ENCODE measurements around the gene SHB.

The SHB gene

DNA sequence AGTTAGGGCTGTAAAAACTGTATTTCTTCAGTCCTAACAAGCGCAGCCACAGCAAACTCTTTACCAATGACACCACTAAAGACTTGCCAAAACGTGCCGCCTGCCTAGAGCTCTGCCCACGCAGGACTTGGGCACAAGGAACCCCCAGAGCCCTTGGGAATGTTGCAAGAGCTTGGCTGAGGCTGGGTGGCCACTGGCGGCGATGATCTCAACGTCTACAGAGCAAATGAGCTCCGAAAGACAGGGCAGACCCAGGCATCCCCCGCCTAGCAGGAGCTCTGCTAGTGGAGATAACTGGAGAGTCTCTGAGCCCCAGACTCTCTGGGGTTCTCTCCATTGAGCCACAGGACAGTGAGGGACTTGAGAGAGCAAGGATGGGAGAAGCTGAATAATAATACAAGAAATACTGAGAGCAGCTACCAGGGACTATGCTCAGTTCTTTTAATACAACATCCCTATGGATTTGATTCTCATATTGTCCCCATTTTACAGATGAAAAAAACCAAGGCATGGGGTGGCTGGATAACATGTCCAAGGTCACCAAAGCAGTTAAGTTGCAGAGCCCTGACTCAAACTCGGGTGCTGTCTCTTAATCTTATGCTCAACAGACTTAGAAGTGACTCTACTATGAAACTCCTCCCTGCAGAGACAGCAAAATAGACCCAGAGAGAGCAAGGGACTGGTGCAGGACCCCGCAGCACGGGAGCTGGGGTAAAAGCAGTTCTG lies 32.5 kb downstream of the SHB start:
- H3K27me3 ChIP-seq (ENCODE audit: control insufficient read depth, insufficient read depth, low read length) = no peaks in the 10 kb centered on the region
- peaks cover 54% of the 10 kb centered on the region for H3K4me1 ChIP-seq (ENCODE audit: control insufficient read depth, insufficient read depth, low read length)
- H3K4me3 ChIP-seq (ENCODE audit: low read length) = peak overlapping the region; percentile 31
- peak overlapping the region; percentile 79 for H3K9ac ChIP-seq (ENCODE audit: low read depth, low read length)
- H3K9me3 ChIP-seq (replicated peaks; ENCODE audit: low read length) = no peaks in the 10 kb centered on the region
- H3K36me3 ChIP-seq (ENCODE audit: insufficient read depth, low read length) = no peaks in the 10 kb centered on the region
- H3K4me2 ChIP-seq (ENCODE audit: low read length) = peak overlapping the region; percentile 72

DNA sequence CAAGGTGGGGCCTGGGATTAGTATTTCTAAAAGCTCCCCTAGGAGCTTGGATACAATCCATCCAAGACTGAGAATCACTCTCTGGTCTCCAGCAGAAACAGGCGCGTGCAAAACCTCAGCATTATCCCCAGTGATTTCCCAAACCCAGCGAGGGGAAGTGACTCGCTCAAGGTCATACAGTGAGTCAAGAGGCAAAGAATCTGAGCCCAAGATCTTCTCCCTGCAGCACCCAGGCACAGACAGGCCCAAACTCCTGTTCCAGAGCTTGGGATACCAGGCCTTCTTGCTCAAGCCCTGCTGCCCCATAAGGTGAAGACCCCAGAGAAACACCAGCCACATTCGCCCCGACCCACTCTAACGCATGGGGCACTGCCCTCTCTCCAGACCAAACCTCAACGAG lies 33.2 kb downstream of the SHB start:
- no peaks in the 10 kb centered on the region for H3K9me3 ChIP-seq (replicated peaks; ENCODE audit: low read length)
- peak overlapping the region; percentile 72 for H3K4me2 ChIP-seq (ENCODE audit: low read length)
- H3K4me3 ChIP-seq (ENCODE audit: low read length) = peak overlapping the region; percentile 31
- peak overlapping the region; percentile 79 for H3K9ac ChIP-seq (ENCODE audit: low read depth, low read length)
- H3K27me3 ChIP-seq (ENCODE audit: control insufficient read depth, insufficient read depth, low read length) = no peaks in the 10 kb centered on the region
- peaks cover 54% of the 10 kb centered on the region for H3K4me1 ChIP-seq (ENCODE audit: control insufficient read depth, insufficient read depth, low read length)
- no peaks in the 10 kb centered on the region for H3K36me3 ChIP-seq (ENCODE audit: insufficient read depth, low read length)

DNA sequence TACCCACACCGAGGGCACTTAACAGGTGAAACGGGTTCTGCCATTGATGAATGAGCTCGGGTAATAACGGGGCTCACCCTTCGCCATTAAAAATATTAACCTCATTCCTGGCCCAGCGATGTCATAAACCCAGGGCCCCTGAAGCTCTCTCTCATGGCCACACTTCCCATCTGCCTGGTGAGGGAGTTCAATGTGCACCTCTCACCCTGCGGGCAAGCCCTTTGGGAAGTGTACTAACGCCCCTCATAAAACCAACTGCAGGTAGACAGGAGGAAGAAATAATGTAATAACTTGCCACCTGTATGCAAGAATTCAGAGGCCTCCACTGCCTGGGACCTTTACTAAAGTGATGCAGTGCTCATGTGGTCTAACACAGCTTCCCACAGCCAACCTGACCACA lies 35.1 kb downstream of the SHB start:
- no peaks in the 10 kb centered on the region for H3K36me3 ChIP-seq (ENCODE audit: insufficient read depth, low read length)
- no peaks in the 10 kb centered on the region for H3K9me3 ChIP-seq (replicated peaks; ENCODE audit: low read length)
- H3K9ac ChIP-seq (ENCODE audit: low read depth, low read length) = no peak overlapping the region
- H3K27me3 ChIP-seq (ENCODE audit: control insufficient read depth, insufficient read depth, low read length) = no peaks in the 10 kb centered on the region
- no peak overlapping the region for H3K4me2 ChIP-seq (ENCODE audit: low read length)
- peaks cover 48% of the 10 kb centered on the region for H3K4me1 ChIP-seq (ENCODE audit: control insufficient read depth, insufficient read depth, low read length)
- H3K4me3 ChIP-seq (ENCODE audit: low read length) = no peak overlapping the region

DNA sequence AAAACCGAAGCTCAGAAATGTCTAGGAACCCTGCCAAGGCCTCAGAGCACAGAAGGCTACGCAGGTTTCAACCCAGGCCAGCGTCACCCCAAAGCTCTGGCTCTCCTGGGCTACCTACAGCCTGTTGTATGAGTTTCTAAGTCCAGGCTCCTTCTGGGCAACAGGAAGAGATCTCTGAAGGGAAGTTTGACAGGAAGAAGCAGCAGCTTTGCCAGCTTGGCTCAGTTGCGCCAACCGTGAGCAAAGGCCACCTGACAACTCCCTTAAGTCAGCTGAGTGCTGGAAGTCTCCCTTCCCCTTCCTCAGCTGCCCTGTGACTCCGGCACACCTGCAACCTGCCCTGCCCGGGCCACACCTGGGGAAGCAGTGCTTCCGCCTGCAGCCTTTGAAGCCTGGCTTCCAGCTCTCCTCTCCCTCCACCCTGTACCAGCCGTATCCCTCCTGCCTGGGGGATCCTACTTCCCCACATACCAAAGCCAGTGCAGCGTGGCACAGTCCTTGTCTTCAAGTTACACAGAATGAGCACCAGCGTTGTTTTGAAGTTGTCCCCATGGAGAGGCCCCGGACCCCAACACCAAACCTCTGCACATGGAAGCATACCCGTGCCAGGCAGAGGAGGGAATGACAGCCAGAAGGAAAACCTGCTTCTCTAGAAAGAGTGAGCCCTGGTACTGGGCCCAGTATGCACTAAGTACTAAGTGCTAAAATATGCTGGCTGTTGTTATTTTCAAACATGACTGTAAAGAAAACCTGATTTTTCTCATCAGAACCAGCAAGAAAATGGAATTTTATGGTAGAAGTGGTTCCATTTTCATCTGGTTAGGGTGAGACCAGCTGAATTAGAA lies 36.5 kb downstream of the SHB start:
- no peaks in the 10 kb centered on the region for H3K9me3 ChIP-seq (replicated peaks; ENCODE audit: low read length)
- H3K36me3 ChIP-seq (ENCODE audit: insufficient read depth, low read length) = no peaks in the 10 kb centered on the region
- no peak overlapping the region for H3K4me2 ChIP-seq (ENCODE audit: low read length)
- peaks cover 39% of the 10 kb centered on the region for H3K4me1 ChIP-seq (ENCODE audit: control insufficient read depth, insufficient read depth, low read length)
- H3K27me3 ChIP-seq (ENCODE audit: control insufficient read depth, insufficient read depth, low read length) = no peaks in the 10 kb centered on the region
- no peak overlapping the region for H3K9ac ChIP-seq (ENCODE audit: low read depth, low read length)
- no peak overlapping the region for H3K4me3 ChIP-seq (ENCODE audit: low read length)

DNA sequence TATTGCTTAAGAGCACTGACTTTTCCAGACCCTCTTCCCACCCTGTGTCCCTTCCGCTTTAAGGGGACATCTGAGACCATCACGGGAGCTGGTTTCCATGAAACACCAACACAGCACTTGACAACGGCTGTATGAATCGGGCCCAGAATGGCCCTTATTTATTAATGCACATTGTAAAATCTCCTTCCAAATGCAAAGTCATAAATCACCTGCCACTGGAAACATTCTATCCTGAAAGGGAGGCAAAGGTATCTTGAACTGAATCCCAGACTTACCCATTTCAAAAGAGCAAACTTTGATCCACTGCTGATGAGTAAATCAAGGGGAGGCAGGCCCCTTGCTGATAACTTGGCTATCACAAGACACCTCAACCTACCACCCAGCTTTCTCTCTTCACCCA lies 37.4 kb downstream of the SHB start:
- H3K4me1 ChIP-seq (ENCODE audit: control insufficient read depth, insufficient read depth, low read length) = peaks cover 39% of the 10 kb centered on the region

DNA sequence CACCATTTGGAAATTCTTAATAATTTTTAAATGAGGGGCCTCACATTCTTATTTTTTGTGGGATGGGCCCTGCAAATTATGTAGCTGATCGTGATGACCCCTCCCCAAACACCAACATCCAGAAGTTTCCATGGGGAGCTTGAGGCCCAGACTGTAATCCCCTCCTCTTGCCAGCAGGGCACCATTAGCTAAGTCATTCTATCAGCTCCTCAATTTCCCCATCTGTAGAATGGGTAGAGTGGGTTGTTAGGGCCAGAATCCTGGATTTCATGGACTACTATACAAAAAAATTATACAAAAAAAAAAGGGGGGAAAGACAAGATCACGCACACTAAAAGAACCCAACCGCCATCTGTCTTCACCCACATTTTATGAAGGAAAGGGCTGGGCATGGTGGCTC lies 38.4 kb downstream of the SHB start:
- H3K36me3 ChIP-seq (ENCODE audit: insufficient read depth, low read length) = no peaks in the 10 kb centered on the region
- no peak overlapping the region for H3K4me2 ChIP-seq (ENCODE audit: low read length)
- no peaks in the 10 kb centered on the region for H3K9me3 ChIP-seq (replicated peaks; ENCODE audit: low read length)
- H3K27me3 ChIP-seq (ENCODE audit: control insufficient read depth, insufficient read depth, low read length) = no peaks in the 10 kb centered on the region
- peaks cover 39% of the 10 kb centered on the region for H3K4me1 ChIP-seq (ENCODE audit: control insufficient read depth, insufficient read depth, low read length)
- H3K9ac ChIP-seq (ENCODE audit: low read depth, low read length) = no peak overlapping the region
- no peak overlapping the region for H3K4me3 ChIP-seq (ENCODE audit: low read length)

More for the DNA sequence above, 37.4 kb downstream of the SHB start:
- H3K4me2 ChIP-seq (ENCODE audit: low read length) = no peak overlapping the region
- no peaks in the 10 kb centered on the region for H3K36me3 ChIP-seq (ENCODE audit: insufficient read depth, low read length)
- no peak overlapping the region for H3K9ac ChIP-seq (ENCODE audit: low read depth, low read length)
- no peaks in the 10 kb centered on the region for H3K9me3 ChIP-seq (replicated peaks; ENCODE audit: low read length)
- no peaks in the 10 kb centered on the region for H3K27me3 ChIP-seq (ENCODE audit: control insufficient read depth, insufficient read depth, low read length)
- H3K4me3 ChIP-seq (ENCODE audit: low read length) = no peak overlapping the region

DNA sequence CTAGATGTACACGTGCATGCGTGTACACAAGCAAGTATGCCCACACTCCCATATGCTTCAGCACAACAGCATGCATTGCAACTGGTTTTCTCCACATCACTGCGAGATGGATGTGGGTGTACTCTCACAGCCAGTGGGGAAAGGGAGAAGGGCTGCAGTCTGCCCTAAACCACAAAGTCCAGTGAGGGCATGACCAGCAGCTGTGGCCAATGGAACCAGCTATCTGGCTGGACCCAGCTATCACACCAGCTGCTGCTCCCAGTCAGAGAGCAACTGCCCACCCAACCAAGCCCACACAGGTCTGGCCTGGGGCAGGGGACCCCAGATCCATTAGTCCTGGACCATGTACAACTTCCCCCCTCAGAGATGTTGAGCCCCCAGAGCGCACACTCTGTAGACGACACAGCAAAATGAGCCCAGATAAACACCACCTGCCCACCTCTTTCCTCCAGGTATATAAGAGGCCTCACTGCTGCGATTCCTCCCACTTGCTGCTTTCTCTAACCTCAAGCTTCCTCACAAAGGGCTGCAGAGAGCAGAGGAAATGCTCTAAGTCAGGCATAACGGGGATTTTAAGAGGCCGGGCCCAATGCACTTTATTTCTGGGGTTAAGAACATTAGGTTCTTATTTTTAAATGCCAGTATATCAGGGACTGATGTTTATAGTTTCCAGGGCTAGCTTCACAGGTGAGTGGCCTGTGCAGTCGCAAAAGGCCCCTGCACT lies 39.0 kb downstream of the SHB start:
- H3K9ac ChIP-seq (ENCODE audit: low read depth, low read length) = no peak overlapping the region
- no peaks in the 10 kb centered on the region for H3K27me3 ChIP-seq (ENCODE audit: control insufficient read depth, insufficient read depth, low read length)
- peaks cover 39% of the 10 kb centered on the region for H3K4me1 ChIP-seq (ENCODE audit: control insufficient read depth, insufficient read depth, low read length)

DNA sequence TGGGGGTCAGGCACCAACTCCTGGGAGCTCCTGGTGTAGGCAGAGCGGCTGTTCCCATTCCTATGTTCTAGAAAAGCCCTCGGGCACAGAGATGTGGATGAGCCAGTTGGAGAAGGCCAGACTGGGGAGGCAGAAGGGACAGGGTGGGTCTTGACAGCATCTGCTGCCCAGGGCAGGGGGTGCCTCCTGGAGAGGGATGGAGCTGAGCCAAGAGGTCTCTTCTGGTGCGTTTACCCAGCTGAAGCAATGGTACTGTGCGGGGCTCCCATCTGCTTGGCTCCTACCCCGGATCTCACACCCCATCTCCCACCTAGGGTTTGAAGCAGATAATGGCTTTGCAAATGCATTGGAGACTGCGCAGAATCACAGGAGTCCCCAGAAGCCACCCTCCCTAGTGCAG lies 41.3 kb downstream of the SHB start:
- H3K9me3 ChIP-seq (replicated peaks; ENCODE audit: low read length) = no peaks in the 10 kb centered on the region
- H3K9ac ChIP-seq (ENCODE audit: low read depth, low read length) = peak overlapping the region; percentile 73
- peaks cover 62% of the 10 kb centered on the region for H3K4me1 ChIP-seq (ENCODE audit: control insufficient read depth, insufficient read depth, low read length)
- no peaks in the 10 kb centered on the region for H3K36me3 ChIP-seq (ENCODE audit: insufficient read depth, low read length)
- no peak overlapping the region for H3K4me2 ChIP-seq (ENCODE audit: low read length)
- H3K4me3 ChIP-seq (ENCODE audit: low read length) = no peak overlapping the region
- no peaks in the 10 kb centered on the region for H3K27me3 ChIP-seq (ENCODE audit: control insufficient read depth, insufficient read depth, low read length)

More for the DNA sequence above, 39.0 kb downstream of the SHB start:
- no peaks in the 10 kb centered on the region for H3K36me3 ChIP-seq (ENCODE audit: insufficient read depth, low read length)
- no peaks in the 10 kb centered on the region for H3K9me3 ChIP-seq (replicated peaks; ENCODE audit: low read length)
- no peak overlapping the region for H3K4me2 ChIP-seq (ENCODE audit: low read length)
- no peak overlapping the region for H3K4me3 ChIP-seq (ENCODE audit: low read length)

DNA sequence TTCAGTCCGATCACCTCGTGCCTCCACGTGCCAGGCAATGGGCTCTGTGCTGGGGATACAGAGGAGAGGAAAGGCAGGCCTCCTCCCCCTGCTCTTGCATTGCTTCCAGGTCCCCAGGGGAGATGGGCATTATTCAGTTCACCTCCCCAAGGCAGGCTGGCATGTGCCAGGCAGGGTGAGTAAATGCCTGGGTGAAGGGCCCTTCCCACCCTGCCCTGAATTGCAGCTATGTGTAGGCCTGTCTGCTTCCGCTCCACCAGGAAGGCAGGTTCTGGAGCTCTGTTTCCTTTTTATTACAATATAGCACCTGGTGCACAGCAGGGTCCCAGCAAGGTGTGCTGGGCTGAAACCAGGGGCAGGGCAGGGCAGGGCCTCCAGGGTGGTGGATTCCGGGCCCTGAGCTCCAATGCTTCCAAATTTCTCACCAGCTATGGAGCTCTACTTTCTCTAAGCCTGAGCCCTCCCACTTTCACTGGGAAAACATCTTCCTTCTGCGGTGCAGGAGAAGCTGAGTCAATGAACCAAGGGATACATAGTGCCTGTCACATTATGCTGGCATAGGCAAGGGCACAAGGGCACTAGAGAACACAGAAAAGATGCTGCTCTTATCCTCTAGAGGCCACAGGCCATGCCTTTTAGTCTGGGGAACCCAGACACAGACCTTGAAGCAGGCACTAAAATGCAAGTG lies 42.0 kb downstream of the SHB start:
- H3K4me3 ChIP-seq (ENCODE audit: low read length) = peak overlapping the region; percentile 18
- H3K9ac ChIP-seq (ENCODE audit: low read depth, low read length) = peak overlapping the region; percentile 73
- no peaks in the 10 kb centered on the region for H3K9me3 ChIP-seq (replicated peaks; ENCODE audit: low read length)
- H3K4me1 ChIP-seq (ENCODE audit: control insufficient read depth, insufficient read depth, low read length) = peaks cover 64% of the 10 kb centered on the region
- H3K4me2 ChIP-seq (ENCODE audit: low read length) = peak overlapping the region; percentile 71
- peaks cover 3% of the 10 kb centered on the region for H3K36me3 ChIP-seq (ENCODE audit: insufficient read depth, low read length)
- no peaks in the 10 kb centered on the region for H3K27me3 ChIP-seq (ENCODE audit: control insufficient read depth, insufficient read depth, low read length)

DNA sequence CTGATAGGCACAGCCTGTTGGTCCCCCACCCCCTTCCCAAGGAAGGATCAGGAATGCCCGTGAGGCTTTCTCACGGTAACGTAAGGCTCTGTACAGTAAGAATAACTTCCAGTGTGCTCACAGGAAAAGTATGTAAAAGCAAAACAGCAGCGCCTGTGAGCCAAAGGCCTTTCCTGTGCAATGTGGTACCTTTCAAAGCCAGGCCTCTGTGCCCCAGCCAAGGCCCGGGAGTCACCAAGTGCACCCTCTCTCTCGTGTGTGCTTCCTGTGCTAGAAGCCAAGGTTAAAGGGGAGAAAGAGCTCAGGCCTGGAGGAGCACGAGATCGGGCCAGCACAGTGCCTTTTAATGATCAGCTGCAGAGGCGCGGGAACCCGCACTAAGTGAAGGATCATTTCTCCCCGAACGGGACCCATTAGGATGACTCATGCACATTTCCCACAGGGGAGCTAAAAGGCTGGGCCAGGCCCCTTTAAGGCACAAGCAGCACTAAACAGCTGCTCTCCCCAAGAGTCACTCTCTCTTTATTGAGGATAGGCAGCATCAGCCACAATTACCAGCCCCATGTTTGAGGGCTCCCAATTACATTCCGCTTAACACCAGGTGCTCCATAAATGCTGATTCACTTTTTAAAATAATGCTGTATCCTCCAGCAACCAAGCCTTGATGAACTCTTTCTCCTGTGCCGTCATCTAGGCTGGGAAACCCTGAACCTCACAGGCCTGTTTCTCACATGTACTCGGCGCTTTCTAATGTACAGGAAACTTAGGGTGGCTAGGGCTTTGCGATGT lies 42.8 kb downstream of the SHB start:
- H3K4me2 ChIP-seq (ENCODE audit: low read length) = peak overlapping the region; percentile 71
- H3K36me3 ChIP-seq (ENCODE audit: insufficient read depth, low read length) = peaks cover 3% of the 10 kb centered on the region
- peak overlapping the region; percentile 18 for H3K4me3 ChIP-seq (ENCODE audit: low read length)
- peaks cover 64% of the 10 kb centered on the region for H3K4me1 ChIP-seq (ENCODE audit: control insufficient read depth, insufficient read depth, low read length)
- no peaks in the 10 kb centered on the region for H3K27me3 ChIP-seq (ENCODE audit: control insufficient read depth, insufficient read depth, low read length)
- no peaks in the 10 kb centered on the region for H3K9me3 ChIP-seq (replicated peaks; ENCODE audit: low read length)
- peak overlapping the region; percentile 73 for H3K9ac ChIP-seq (ENCODE audit: low read depth, low read length)

Measured in skeletal muscle satellite cell (primary cell).